Neural cell (in vitro differentiated cells): ENCODE measurements around the gene TRIM14. TPM values are rescaled to one million over a fixed set of nuclear protein-coding genes. Genes with fewer than 3 reads are reported as not detected.
A peak's percentile ranks its signal among the peaks of the same experiment; 100 is the strongest.

ENCODE experiments used
- H2AFZ ChIP-seq: fragments of 200-600, 300-800 bp; sonication (generic), shearing (Covaris generic); 2 replicates; pipeline ENCODE4 v1.6.0; 2014; ENCODE audit warnings: low read depth, mild to moderate bottlenecking, antibody characterized with exemption, low read length, moderate library complexity
- H3F3A ChIP-seq: fragments of 200-600 bp; shearing (Covaris generic); 2 replicates; pipeline ENCODE4 v1.6.1; 2016; ENCODE audit warnings: mild to moderate bottlenecking, moderate library complexity, mixed read lengths, antibody characterized with exemption, low read length; ENCODE audit not compliant: insufficient read depth, poor library complexity, severe bottlenecking
- H3K27ac ChIP-seq: fragments of 200-600, 300-800 bp; sonication (generic), shearing (Covaris generic); 2 replicates; pipeline ENCODE4 v1.5.1; 2014; ENCODE audit warnings: mild to moderate bottlenecking, low read length, moderate library complexity
- H3K27me3 ChIP-seq: fragments of 300-800, 200-600 bp; sonication (generic), shearing (Covaris generic); 2 replicates; pipeline ENCODE4 v1.6.0; 2014; ENCODE audit warnings: mild to moderate bottlenecking, low read depth, low read length, moderate library complexity; ENCODE audit not compliant: insufficient read depth
- H3K36me3 ChIP-seq: fragments of 300-800, 200-600 bp; sonication (generic), shearing (Covaris generic); 2 replicates; pipeline ENCODE4 v1.5.1; 2014; ENCODE audit warnings: mild to moderate bottlenecking, antibody characterized with exemption, low read length, moderate library complexity; ENCODE audit not compliant: insufficient read depth
- H3K4me2 ChIP-seq: fragments of 300-800, 200-600 bp; sonication (generic), shearing (Covaris generic); 2 replicates; pipeline ENCODE4 v1.6.0; 2014; ENCODE audit warnings: mild to moderate bottlenecking, low read length
- H3K4me3 ChIP-seq: fragments of 300-800, 200-600 bp; sonication (generic), shearing (Covaris generic); 2 replicates; pipeline ENCODE4 v1.5.1; 2014; ENCODE audit warnings: mild to moderate bottlenecking, low read length, moderate library complexity
- H3K79me2 ChIP-seq: fragments of 200-600 bp; shearing (Covaris generic); replicated peaks from 2 replicates; pipeline ENCODE4 v1.6.0; 2014; ENCODE audit warnings: mild to moderate bottlenecking, low read length, moderate library complexity; ENCODE audit not compliant: insufficient read depth
- H3K9ac ChIP-seq: fragments of 300-800, 200-600 bp; sonication (generic), shearing (Covaris generic); 2 replicates; pipeline ENCODE4 v1.6.1; 2016; ENCODE audit warnings: mild to moderate bottlenecking, low read length, mixed read lengths
- H3K9me2 ChIP-seq: fragments of 200-600 bp; shearing (Covaris generic); 2 replicates; pipeline ENCODE4 v1.6.1; 2016; ENCODE audit warnings: mild to moderate bottlenecking, low read length, mixed read lengths; ENCODE audit not compliant: insufficient read depth
- H3K9me3 ChIP-seq: fragments of 200-600, 300-800 bp; sonication (generic), shearing (Covaris generic); 2 replicates; pipeline ENCODE4 v1.6.1; 2016; ENCODE audit warnings: mild to moderate bottlenecking, mixed run types, low read length, moderate library complexity, mixed read lengths
- H4K20me1 ChIP-seq: fragments of 200-600 bp; shearing (Covaris generic); 2 replicates; pipeline ENCODE4 v1.6.1; 2016; ENCODE audit warnings: mild to moderate bottlenecking, mixed run types; ENCODE audit not compliant: insufficient read depth
- CTCF ChIP-seq: fragments of 450-650 bp; IDR thresholded peaks from 2 replicates; pipeline ENCODE4 v1.5.1; 2014; ENCODE audit warnings: antibody characterized with exemption, mild to moderate bottlenecking, moderate library complexity; ENCODE audit not compliant: poor library complexity, severe bottlenecking
- EP300 ChIP-seq: fragments of 450-650 bp; conservative IDR thresholded peaks from 2 replicates; pipeline ENCODE4 v1.6.1; 2014; ENCODE audit warnings: antibody characterized with exemption, mild to moderate bottlenecking, moderate library complexity; ENCODE audit not compliant: poor library complexity, severe bottlenecking
- EZH2 ChIP-seq: fragments of 200-600, 300-800 bp; shearing (Covaris generic), sonication (generic); IDR thresholded peaks from 2 replicates; pipeline ENCODE4 v1.6.1; 2014; ENCODE audit warnings: antibody characterized with exemption, low read length, borderline replicate concordance, mild to moderate bottlenecking; ENCODE audit not compliant: insufficient read depth, poor library complexity, severe bottlenecking
- MXI1 ChIP-seq: fragments of 450-650 bp; conservative IDR thresholded peaks from 2 replicates; pipeline ENCODE4 v1.6.1; 2014; ENCODE audit warnings: antibody characterized with exemption, mild to moderate bottlenecking; ENCODE audit not compliant: poor library complexity, severe bottlenecking
- POLR2AphosphoS5 ChIP-seq: IDR thresholded peaks from 2 replicates; pipeline ENCODE4 v1.6.1; 2012
- RAD21 ChIP-seq: fragments of 450-650 bp; conservative IDR thresholded peaks from 2 replicates; pipeline ENCODE4 v1.6.1; 2014; ENCODE audit warnings: antibody characterized with exemption, mild to moderate bottlenecking, moderate library complexity
- REST ChIP-seq: IDR thresholded peaks from 2 replicates; pipeline ENCODE4 v1.6.1; 2012; ENCODE audit warnings: borderline replicate concordance
- SMC3 ChIP-seq: fragments of 450-650 bp; conservative IDR thresholded peaks from 2 replicates; pipeline ENCODE4 v1.6.1; 2014; ENCODE audit warnings: antibody characterized with exemption, mild to moderate bottlenecking, moderate library complexity; ENCODE audit not compliant: poor library complexity
- TAF1 ChIP-seq: IDR thresholded peaks from 2 replicates; pipeline ENCODE4 v1.6.1; 2012; ENCODE audit warnings: low read depth
- polyA plus RNA-seq: library from polyadenylated mRNA; depleted of rRNA; stranded (reverse); fragments of >200 nt; gene quantifications from 2 replicates; pipeline ENCODE4 v1.2.3, GENCODE V29; 2014

Gene TRIM14
- polyA plus RNA-seq, 1 donor from 2014 or later, result not detected

DNA sequence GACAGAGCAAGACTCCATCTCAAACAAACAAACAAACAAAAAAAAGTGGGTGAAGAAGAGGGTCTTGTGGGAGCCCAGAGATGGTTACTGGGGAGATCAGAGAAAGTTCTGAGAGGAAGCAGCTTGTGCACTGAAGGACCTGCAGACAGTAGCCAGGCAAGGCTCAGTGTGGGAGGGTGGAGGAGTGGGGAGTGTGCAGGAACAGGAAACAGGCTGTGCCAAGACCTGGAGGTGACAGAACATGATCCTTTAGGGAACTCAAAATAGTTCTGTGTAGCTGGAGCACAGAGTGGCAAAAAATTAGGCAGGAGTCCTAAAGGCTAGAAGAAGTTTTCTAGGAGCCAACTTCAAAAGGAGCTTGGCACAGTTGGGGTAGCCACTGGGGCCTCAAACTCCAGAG, 81.7 kb downstream of the TRIM14 start:
- no peak for TF ChIP-seq POLR2AphosphoS5
- TF ChIP-seq RAD21, result no peak
- TF ChIP-seq EP300, result no peak
- TF ChIP-seq CTCF, result no peak
- TF ChIP-seq REST, result no peak
- no peak for TF ChIP-seq SMC3
- no peak for TF ChIP-seq MXI1
- no peak for TF ChIP-seq EZH2
- TF ChIP-seq TAF1, result no peak
- no peak overlapping the region for H3K27ac ChIP-seq
- H3K27me3 ChIP-seq, result no peaks in the 10 kb centered on the region
- H3K9ac ChIP-seq, result no peak overlapping the region
- no peaks in the 10 kb centered on the region for H3F3A ChIP-seq
- H2AFZ ChIP-seq, result no peak overlapping the region
- no peaks in the 10 kb centered on the region for H3K79me2 ChIP-seq
- no peaks in the 10 kb centered on the region for H3K9me2 ChIP-seq
- H3K36me3 ChIP-seq, result no peaks in the 10 kb centered on the region
- H3K4me2 ChIP-seq, result no peak overlapping the region
- no peak overlapping the region for H3K4me3 ChIP-seq
- no peaks in the 10 kb centered on the region for H3K9me3 ChIP-seq
- H4K20me1 ChIP-seq, result no peaks in the 10 kb centered on the region

DNA sequence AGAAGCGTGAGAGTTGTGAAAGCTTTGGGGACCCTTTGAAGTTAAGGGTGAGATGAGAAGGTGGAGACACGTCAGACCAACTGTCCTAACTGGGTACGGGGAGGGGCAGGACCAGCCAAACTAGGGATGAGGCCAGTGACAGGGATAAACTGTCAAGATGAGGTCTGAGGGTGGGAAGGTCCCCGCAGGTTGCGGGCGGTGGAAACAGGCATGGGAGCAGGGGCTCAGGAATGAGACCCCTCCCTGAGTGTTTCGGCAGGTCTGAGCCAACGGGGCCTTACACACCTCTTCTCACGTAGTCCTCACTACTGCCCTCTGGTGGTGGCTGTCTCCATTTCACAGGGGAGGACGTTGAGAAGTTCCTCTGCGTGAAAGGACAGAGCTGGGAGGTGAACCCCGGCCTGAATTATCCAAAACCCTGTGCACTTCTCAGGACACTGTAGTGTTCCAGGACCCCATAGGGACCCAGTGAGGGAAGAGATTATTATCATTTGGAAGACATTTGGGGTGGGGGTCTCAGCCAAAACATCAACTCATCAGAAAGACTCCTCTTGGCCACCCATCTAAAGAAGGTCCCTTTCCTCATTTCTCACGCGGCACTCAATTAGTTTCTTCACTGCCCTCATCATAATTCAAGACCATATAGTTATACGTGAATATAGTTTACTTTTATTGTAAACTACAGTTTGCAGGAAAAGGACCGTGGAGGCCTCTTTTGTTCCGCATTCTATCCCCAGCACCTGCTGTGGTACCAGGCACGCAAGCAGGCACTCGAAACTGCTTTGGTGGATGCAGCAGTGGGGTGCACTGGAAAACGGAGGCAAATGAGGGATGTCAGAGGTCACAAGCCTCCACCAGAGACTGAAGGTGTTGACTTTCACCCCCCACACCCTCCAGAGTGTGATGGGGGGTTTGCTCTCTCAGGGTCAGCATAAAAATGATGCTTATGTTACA, 84.2 kb downstream of the TRIM14 start:
- Histone ChIP-seq H2AFZ (no peak overlapping the region), H3K36me3 (no peaks in the 10 kb centered on the region), H3K9ac (no peak overlapping the region), H3K79me2 (no peaks in the 10 kb centered on the region), H3K4me3 (no peak overlapping the region), H3K27me3 (no peaks in the 10 kb centered on the region), H3K9me3 (no peaks in the 10 kb centered on the region), H3K4me2 (no peak overlapping the region), H4K20me1 (no peaks in the 10 kb centered on the region), H3F3A (no peaks in the 10 kb centered on the region), H3K27ac (no peak overlapping the region), H3K9me2 (no peaks in the 10 kb centered on the region)
- TF ChIP-seq MXI1, result no peak
- no peak for TF ChIP-seq EZH2
- peak; percentile 59 for TF ChIP-seq CTCF
- TF ChIP-seq REST, result no peak
- no peak for TF ChIP-seq EP300
- TF ChIP-seq SMC3, result peak; percentile 65
- peak; percentile 40 for TF ChIP-seq RAD21
- no peak for TF ChIP-seq TAF1
- TF ChIP-seq POLR2AphosphoS5, result no peak
